ENCODE data around the gene RPH3AL.

RPH3AL gene

GRCh38 chr17:352421-353212 lies at the start of gene RPH3AL:
TSS of gene RPH3AL (minus strand) at chr17:352807. CDS start at chr17:327543, 25,264 bp downstream.
- no peak for DNase-seq

- DNase-seq: no peak
Observed at GRCh38 chr17:400257-400656, 47.6 kb upstream of the RPH3AL start.

- DNase-seq: no peak
Observed at GRCh38 chr17:396788-397187, 44.2 kb upstream of the RPH3AL start.

DNA sequence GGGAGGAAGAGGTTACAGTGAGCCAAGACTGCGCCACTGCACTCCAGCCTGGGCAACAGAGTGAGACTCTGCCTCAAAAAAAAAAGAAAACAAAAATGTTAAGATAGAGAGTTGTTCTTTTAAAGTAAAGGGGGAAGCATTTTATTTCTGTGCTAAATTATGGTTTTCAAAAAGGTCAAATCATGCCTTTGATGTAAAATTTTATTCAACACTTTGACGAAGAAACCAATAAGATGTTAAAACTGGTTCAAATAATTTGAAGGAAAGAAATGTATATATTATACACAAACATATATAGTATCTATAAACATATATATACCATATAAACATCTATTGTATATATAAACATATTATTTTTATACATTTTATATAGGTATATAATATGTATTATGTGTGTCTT lies 43.4 kb upstream of the RPH3AL start:
- DNase-seq: no peak

GRCh38 chr17:395179-395578 lies 42.6 kb upstream of the RPH3AL start:
- DNase-seq: no peak

DNA sequence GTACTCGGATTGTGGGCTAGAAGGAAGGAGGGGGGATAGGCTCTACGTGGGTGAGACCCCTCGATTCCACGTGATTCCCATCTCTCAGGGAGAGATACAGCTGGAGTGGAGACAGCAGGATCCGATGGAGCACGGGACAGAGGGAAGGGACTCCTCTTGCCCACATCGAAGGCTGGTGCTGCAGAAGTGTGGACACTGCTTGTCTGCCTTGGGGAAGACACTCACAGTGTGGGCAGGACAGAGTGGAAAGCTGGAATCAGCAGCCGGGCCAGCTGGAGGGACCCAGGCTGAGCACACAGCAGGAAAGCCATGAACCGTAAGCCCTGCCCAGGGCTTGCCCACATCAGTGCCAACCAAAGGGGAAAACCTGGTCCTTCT lies 42.1 kb upstream of the RPH3AL start:
- no peak for DNase-seq

GRCh38 chr17:393806-394717 lies 41.5 kb upstream of the RPH3AL start:
- DNase-seq: no peak

- no peak for DNase-seq
Observed at GRCh38 chr17:391850-392249, 39.2 kb upstream of the RPH3AL start.

- DNase-seq: no peak
Observed at GRCh38 chr17:390025-390424, 37.4 kb upstream of the RPH3AL start.

- DNase-seq: no peak
Observed at GRCh38 chr17:388087-388486, 35.5 kb upstream of the RPH3AL start.

GRCh38 chr17:386141-386876 lies 33.7 kb upstream of the RPH3AL start:
- peak; percentile 60 for DNase-seq

GRCh38 chr17:385836-386140 lies 33.2 kb upstream of the RPH3AL start:
- DNase-seq: no peak

- peak; percentile 4 for DNase-seq
Observed at GRCh38 chr17:385178-385835, 32.7 kb upstream of the RPH3AL start.

DNA sequence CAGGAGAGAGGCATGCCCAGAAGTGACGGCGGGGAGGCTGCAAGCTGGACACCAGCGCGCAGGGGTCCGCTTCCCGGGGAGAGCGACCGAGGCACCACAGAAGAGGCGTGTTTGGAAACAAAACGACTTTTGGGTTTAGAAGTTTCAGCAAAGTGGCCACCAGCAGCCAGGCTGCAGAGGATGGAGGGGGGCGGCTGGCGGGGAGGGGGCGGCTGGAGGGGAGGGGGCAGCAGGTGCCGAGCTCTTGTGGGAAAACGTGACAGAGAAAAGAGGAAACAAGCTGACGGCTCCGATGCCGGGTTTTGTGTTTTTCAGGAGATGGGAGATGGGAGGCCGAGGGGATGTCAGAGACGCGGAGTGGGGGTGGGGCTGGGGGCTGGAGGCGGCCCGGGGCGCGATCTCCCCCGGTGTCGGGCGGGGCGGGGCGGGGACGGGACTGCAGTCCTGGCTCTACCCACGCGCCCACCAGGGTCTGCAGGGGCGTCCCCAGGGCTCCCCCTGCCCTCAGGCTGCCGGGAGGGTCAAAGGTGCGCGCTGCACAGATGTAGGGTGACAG lies 32.1 kb upstream of the RPH3AL start:
- DNase-seq: no peak

DNA sequence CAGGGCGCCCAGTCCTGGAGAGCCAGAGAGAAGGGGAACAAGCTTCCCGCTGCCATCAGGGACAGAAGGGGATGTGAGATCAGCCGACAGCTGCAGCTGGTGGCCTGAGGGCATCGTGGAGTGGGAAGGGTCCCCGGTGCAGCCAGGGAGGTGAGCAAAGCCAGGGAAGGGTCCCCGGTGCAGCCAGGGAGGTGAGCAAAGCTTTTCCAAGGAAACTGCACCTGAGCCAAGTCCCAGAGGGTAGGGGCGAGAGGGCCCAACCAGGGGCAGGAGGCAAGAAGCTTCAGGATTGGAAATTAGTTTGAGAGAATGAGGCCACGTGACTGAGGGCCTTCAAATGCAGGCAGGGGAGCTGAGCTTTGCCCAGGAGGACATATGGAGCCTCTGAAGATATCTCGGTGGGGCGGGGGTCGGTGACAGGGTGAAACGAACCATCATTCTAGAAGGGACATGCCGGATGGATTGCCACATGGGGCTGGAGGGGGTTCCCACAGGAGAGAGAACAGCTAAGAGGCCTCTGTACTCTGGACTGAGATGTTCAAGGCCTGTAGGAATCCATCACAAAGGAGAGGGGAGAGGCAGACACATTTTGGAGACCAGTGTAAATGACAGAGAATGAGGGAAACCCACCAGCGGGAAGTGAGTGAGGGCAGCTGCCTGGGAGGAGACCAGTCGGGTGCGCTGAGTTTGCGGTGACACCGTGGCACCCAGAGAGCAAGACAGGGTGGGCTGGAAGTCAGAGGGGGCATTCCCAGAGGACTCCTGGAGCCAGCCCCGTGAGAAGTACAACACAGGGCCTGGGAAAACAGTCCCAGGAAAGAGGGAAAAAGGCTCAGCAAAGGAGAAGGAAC lies 31.4 kb upstream of the RPH3AL start:
- no peak for DNase-seq

DNA sequence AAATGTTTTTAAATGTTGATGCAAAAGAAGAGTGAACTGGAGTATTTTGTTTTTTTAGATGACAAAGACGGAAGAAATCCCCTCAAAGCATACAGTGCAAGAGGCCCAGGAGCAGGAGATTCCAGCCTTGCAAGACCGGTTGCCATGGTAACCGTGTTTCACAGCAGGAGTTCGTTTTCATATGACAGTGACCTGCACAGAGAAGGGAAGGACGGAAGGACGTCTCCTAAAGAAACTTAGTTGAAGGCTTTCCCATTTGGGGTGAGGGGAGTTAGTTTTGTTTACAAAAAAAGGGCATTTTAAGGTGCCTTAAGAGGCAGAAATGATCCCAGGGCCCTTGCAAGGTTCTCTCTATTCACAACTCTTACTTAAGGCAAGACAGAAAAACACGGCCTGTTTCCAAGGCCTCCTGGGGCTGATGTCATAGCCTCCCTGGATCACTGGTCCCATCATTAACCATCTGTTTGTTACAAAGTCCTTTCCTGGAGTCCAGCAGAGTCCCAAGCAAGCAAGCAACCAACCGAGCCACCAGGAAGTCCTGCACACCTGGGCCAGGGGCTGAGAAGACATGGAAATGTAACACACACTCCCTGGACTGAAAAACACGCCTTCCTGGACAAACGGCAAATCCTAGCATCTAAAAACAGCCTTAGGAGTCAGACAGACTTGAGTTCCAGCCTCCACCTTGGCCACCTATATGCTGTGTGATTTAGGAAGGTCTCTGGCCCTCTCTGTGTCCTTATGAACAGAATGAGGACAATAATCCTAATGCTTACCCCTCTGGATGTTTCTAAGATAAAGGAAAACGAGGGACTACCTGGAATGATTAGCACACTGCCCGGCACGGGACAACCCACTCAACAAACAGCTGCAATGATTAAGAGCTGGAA lies 30.3 kb upstream of the RPH3AL start:
- no peak for DNase-seq

GRCh38 chr17:381941-382643 lies 29.5 kb upstream of the RPH3AL start:
- DNase-seq: no peak

DNA sequence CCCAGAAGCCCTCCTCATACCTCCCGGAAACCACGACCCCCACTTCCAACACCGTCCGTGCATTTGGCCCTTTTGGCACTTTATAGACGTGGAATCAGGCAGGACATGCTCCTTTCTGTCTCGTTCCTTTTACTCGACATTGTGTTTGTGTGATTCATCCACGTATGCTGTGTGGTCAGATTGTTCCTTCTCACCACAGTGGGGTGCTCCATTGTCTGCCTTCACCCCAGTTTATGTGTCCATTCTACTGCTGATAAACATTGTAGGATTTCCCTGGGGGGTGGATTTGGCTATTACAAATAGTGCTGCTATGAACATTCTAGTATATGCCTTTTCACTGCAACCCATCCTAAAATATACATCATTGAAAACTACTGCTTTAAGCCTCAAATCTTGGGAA lies 28.9 kb upstream of the RPH3AL start:
- no peak for DNase-seq

- no peak for DNase-seq
Observed at GRCh38 chr17:379531-380465, 27.2 kb upstream of the RPH3AL start.
